ENCODE data around the gene EDN3. TPM values are rescaled to one million over a fixed set of nuclear protein-coding genes. Genes with fewer than 3 reads are reported as not detected.

EDN3 gene
- total RNA-seq, 1 donor from 2014 or later = not detected

DNA sequence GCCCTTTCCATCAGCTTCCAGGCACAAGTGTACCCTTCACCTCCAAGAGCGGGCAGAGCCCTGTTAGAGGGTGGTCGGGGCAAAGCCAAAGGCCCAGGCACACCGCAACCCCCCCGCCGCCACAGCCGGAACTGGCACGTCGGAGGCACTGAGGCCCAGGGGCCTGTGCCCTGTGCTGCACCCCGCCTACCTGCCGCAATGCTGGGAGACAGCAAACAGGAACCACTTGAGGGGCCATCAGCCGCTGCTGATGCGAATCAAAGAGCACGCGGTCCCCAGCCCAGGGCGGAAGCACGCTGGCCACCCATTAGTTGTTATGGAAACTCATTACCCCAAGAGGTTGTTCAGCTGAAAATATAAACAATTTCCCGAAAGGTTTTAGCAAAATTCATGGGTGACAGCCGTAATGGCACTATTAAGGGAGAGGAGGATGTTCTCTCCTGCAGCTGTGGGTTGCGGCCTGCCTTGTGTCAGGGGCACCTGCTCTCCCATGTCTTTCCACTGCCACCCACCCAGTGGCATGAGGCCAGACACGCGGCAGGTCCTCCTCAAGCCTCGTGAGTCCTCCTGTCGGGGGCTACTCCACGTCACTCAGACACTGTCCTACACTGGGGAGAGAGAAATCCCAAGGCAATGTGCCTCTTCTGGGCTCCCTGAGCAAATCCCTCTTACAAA is 65.3 kb downstream of the EDN3 start:
- DNase-seq = no peak

DNA sequence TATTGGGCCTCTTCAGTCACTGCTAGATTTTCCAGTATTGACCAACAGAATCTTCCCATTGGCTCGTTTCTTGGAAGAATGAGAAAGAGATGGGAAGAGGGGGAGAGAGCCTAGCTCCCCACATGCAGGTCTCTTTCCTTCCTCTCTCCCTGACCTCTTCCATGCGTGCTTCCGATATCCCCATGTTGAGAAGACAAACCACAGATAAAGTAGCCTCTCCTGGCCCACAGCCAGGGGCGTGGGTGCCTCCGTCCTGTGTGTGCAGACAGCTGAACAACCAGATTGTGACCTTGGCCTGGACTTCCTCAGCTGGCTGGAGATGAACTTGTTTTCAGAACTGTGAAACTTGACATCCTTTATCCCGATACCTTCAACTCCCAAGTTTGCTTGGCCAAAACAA is 71.0 kb downstream of the EDN3 start:
- DNase-seq = no peak

DNA sequence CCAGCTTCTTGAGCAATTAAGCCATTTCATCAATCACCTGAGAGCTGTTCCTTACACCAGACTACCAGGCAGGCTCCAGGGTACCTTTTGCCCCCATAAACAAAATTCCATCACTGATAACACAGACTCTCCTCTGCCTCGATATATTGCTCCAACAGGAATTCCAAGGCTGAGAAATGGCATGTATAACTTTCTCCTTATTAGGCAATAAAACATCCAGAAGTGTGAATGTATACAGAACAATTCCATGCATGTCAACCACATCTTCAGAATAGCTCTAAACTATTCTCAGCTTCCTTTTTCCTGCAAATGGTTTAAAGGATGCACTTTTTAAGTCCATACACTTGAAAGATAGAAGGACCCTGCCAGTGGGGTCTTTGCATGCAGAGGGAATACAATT is 73.8 kb downstream of the EDN3 start:
- no peak for DNase-seq

DNA sequence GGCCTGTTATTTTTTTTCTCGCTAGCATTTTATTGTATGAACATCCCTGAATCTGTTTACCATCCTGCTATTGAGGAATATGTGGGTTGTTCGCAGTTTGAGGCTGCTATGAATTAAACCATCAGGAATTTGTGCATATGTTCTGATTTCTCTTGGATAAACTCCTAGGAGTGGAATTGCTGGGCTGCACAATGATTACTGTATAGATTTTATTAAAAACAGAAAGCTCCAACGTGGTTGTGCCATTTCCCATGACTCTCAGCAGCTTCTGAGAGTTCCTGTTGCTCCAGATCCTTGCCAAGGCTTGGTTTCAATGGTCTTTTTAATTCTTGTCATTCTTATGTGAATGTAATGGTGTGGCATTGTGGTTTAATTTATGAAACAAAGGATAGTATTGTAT is 75.1 kb downstream of the EDN3 start:
- no peak for DNase-seq

Other genes starting within 250 kb of the EDN3 start
- gene ZNF831, start 136.8 kb upstream of the EDN3 start, total RNA-seq = under 0.01 and 0.09 TPM in 2 replicates

Measured in dermis blood vessel endothelial cell (primary cell).